GM23338 (cell line): ENCODE measurements around the gene LUZP2. TPM values are rescaled to one million over a fixed set of nuclear protein-coding genes. Genes with fewer than 3 reads are reported as not detected.

ENCODE experiments used
- ATAC-seq: fragments of 200-7000 bp; cut with Tn5 transposase; 3 replicates; pipeline ENCODE4 v1.9.1; 2020
- DNase-seq: peaks from one replicate; pipeline ENCODE4 v3.0.0-alpha.2; 2015; ENCODE audit warnings: low spot score
- H2AFZ ChIP-seq: fragments of 200-600 bp; sonication (generic); 2 replicates; pipeline ENCODE4 v1.8.0; 2016; ENCODE audit warnings: antibody characterized with exemption, mild to moderate bottlenecking, moderate library complexity
- H3F3A ChIP-seq: fragments of 200-600 bp; sonication (generic); replicated peaks from 2 replicates; pipeline ENCODE4 v1.8.0; 2017; ENCODE audit warnings: antibody characterized with exemption, mixed run types, low read depth
- H3K27ac ChIP-seq: fragments of 200-600 bp; sonication (generic); 2 replicates; pipeline ENCODE4 v1.6.1; 2016; ENCODE audit warnings: low read depth
- H3K27me3 ChIP-seq: fragments of 200-600 bp; sonication (generic); 2 replicates; pipeline ENCODE4 v1.8.0; 2016; ENCODE audit warnings: mild to moderate bottlenecking, mixed run types, moderate library complexity; ENCODE audit not compliant: insufficient read depth
- H3K36me3 ChIP-seq: fragments of 200-600 bp; sonication (generic); 2 replicates; pipeline ENCODE4 v1.8.0; 2016; ENCODE audit warnings: mild to moderate bottlenecking; ENCODE audit not compliant: insufficient read depth
- H3K4me1 ChIP-seq: fragments of 200-600 bp; sonication (generic); 2 replicates; pipeline ENCODE4 v1.8.0; 2016; ENCODE audit warnings: mild to moderate bottlenecking, moderate library complexity; ENCODE audit not compliant: insufficient read depth
- H3K4me2 ChIP-seq: fragments of 200-600 bp; sonication (generic); 2 replicates; pipeline ENCODE4 v1.7.1; 2017; ENCODE audit warnings: mixed run types
- H3K4me3 ChIP-seq: fragments of 200-600 bp; sonication (generic); 2 replicates; pipeline ENCODE4 v1.6.1; 2016; ENCODE audit warnings: mixed run types
- H3K79me2 ChIP-seq: fragments of 200-600 bp; sonication (generic); replicated peaks from 2 replicates; pipeline ENCODE4 v1.8.0; 2017; ENCODE audit warnings: mild to moderate bottlenecking; ENCODE audit not compliant: insufficient read depth
- H3K9me2 ChIP-seq: fragments of 200-600 bp; sonication (generic); 2 replicates; pipeline ENCODE4 v1.8.0; 2017; ENCODE audit not compliant: insufficient read depth
- H4K20me1 ChIP-seq: fragments of 200-600 bp; sonication (generic); replicated peaks from 2 replicates; pipeline ENCODE4 v1.8.0; 2017; ENCODE audit warnings: mild to moderate bottlenecking; ENCODE audit not compliant: insufficient read depth
- H3K27ac Mint-ChIP-seq: 2 replicates; pipeline ENCODE4 v1.8.0; 2020; ENCODE audit warnings: inconsistent platforms, mild to moderate bottlenecking, moderate library complexity, mixed read lengths
- H3K27me3 Mint-ChIP-seq: 3 replicates; pipeline ENCODE4 v1.8.0; 2022; ENCODE audit warnings: low read depth, mild to moderate bottlenecking, moderate library complexity, mixed read lengths, inconsistent platforms; ENCODE audit not compliant: insufficient read depth, poor library complexity
- H3K36me3 Mint-ChIP-seq: 3 replicates; pipeline ENCODE4 v1.8.0; 2021; ENCODE audit warnings: low read depth, mild to moderate bottlenecking, inconsistent platforms, moderate library complexity, mixed read lengths
- H3K4me1 Mint-ChIP-seq: 3 replicates; pipeline ENCODE4 v1.8.0; 2020; ENCODE audit warnings: mild to moderate bottlenecking, inconsistent platforms, mixed read lengths
- H3K4me3 Mint-ChIP-seq: 3 replicates; pipeline ENCODE4 v1.8.0; 2021; ENCODE audit warnings: moderate library complexity, mild to moderate bottlenecking, inconsistent platforms, mixed read lengths
- H3K9me3 Mint-ChIP-seq: 3 replicates; pipeline ENCODE4 v1.8.0; 2020; ENCODE audit warnings: moderate library complexity, mild to moderate bottlenecking, inconsistent platforms, mixed read lengths
- CTCF ChIP-seq, 2 experiments: fragments of 200-600 bp in 1 of 2; sonication (generic) in 1 of 2; conservative IDR thresholded peaks; 2 replicates each; pipeline versions ENCODE4 v1.5.1 to v1.6.1; 2016 to 2017; ENCODE audit warnings: antibody characterized with exemption in 2 of 2, low read depth in 2 of 2, mild to moderate bottlenecking in 2 of 2, moderate library complexity in 1 of 2
- ETS1 ChIP-seq: IDR thresholded peaks from 2 replicates; pipeline ENCODE4 v1.6.1; 2016; ENCODE audit warnings: antibody characterized with exemption
- EZH2phosphoT487 ChIP-seq: fragments of 200-600 bp; sonication (generic); IDR thresholded peaks from one replicate; pipeline ENCODE4 v1.8.1; 2018; ENCODE audit warnings: antibody characterized with exemption; ENCODE audit not compliant: unreplicated experiment
- NANOG ChIP-seq: IDR thresholded peaks from 2 replicates; pipeline ENCODE4 v1.6.1; 2016; ENCODE audit warnings: antibody characterized with exemption, borderline replicate concordance
- POLR2AphosphoS5 ChIP-seq: IDR thresholded peaks from 2 replicates; pipeline ENCODE4 v1.6.1; 2016; ENCODE audit warnings: antibody characterized with exemption, low read depth
- ZNF462 ChIP-seq: fragments of 250-450 bp; sonication (Bioruptor Pico); IDR thresholded peaks from 2 replicates; pipeline ENCODE4 v1.5.0; 2020; ENCODE audit warnings: mild to moderate bottlenecking, moderate library complexity
- polyA plus RNA-seq: library from polyadenylated mRNA; unstranded; fragments of >200 nt; fragmentation: Nextera tagmentation; extraction: Ambion mirVana; gene quantifications from 2 replicates; pipeline ENCODE4 v1.2.1, GENCODE V29; 2016
- total RNA-seq: library from RNA; depleted of rRNA; stranded (reverse); fragments of >200 nt; shearing (Covaris generic); gene quantifications from 2 replicates; pipeline ENCODE4 v1.2.3, GENCODE V29; 2014

LUZP2 gene
- total and polyA plus RNA-seq, 2 experiments from 2014 or later = 2.0 to 9.2 TPM

- Histone ChIP-seq H3K36me3 (no peaks in the 10 kb centered on the region), H3K4me3 (no peak overlapping the region), H3K4me1 (peaks cover 12% of the 10 kb centered on the region), H3K9me2 (no peaks in the 10 kb centered on the region), H3K4me2 (no peak overlapping the region), H3K79me2 (no peaks in the 10 kb centered on the region), H3F3A (no peaks in the 10 kb centered on the region), H3K27ac (no peak overlapping the region), H3K27me3 (no peaks in the 10 kb centered on the region), H4K20me1 (no peaks in the 10 kb centered on the region), H2AFZ (no peak overlapping the region)
- Mint-ChIP-seq H3K9me3 (peaks cover 3% of the 10 kb centered on the region; the same call in 2 of the 3 replicates), H3K4me3 (no peak overlapping the region), H3K4me1 (peaks cover 14% of the 10 kb centered on the region; the same call in 2 of the 3 replicates), H3K27ac (no peak overlapping the region), H3K27me3 (peaks cover 2% of the 10 kb centered on the region), H3K36me3 (no peaks in the 10 kb centered on the region)
- TF ChIP-seq NANOG (no peak), CTCF (conservative IDR thresholded peaks at IDR 0.05; ENCODE audit: low read depth in 2 of 2) (no peak), POLR2AphosphoS5 (no peak)
- DNase-seq (no peak), ATAC-seq (no peak)
Measured at GRCh38 chr11:24708616-24709015, 211.8 kb downstream of the LUZP2 start.

- peaks cover 2% of the 10 kb centered on the region for H3K27me3 Mint-ChIP-seq
- TF ChIP-seq ZNF462 (CRISPR knock-in tag) (no peak), ETS1 (no peak), EZH2phosphoT487 (no peak)
- Histone ChIP-seq H2AFZ (0 out of 2 replicates have a peak overlapping the region, but pooled peaks have one; percentile 11), H3K4me2 (no peak overlapping the region), H3K4me1 (peaks cover 12% of the 10 kb centered on the region), H3K36me3 (no peaks in the 10 kb centered on the region), H4K20me1 (no peaks in the 10 kb centered on the region), H3K9me2 (no peaks in the 10 kb centered on the region), H3K27ac (no peak overlapping the region), H3K27me3 (no peaks in the 10 kb centered on the region), H3K4me3 (no peak overlapping the region), H3K79me2 (no peaks in the 10 kb centered on the region), H3F3A (no peaks in the 10 kb centered on the region)
- no peak overlapping the region for H3K27ac Mint-ChIP-seq
- peaks cover 14% of the 10 kb centered on the region; the same call in 2 of the 3 replicates for H3K4me1 Mint-ChIP-seq
- H3K9me3 Mint-ChIP-seq = peaks cover 3% of the 10 kb centered on the region; the same call in 2 of the 3 replicates
- H3K4me3 Mint-ChIP-seq = no peak overlapping the region
- no peaks in the 10 kb centered on the region for H3K36me3 Mint-ChIP-seq
- ATAC-seq (no peak), DNase-seq (no peak)
Measured at GRCh38 chr11:24709928-24710565, 213.2 kb downstream of the LUZP2 start.
